HCT116 (cell line): ENCODE results near the gene IMPA2. TPM values are rescaled to one million over a fixed set of nuclear protein-coding genes. Genes with fewer than 3 reads are reported as not detected.

Source experiments
- ATAC-seq: fragments of 200-7000 bp; cut with Tn5 transposase; 2 replicates; pipeline ENCODE4 v1.9.1; 2020; ENCODE audit warnings: mild to moderate bottlenecking, moderate library complexity
- BruUV-seq: library from RNA; stranded (reverse); fragments of 400-500 nt; replicated peaks from 2 replicates; lab custom pipeline; 2021; lab: Mats Ljungman, UMichigan
- CTCF ChIA-PET: fragments of 300-600 bp; sonication (Branson Sonifier 250); formaldehyde crosslinking; loops from one replicate; lab custom pipeline; 2021; ENCODE audit warnings: antibody characterized with exemption; lab: Charles Lee
- POLR2A ChIA-PET: fragments of 300-600, 350-600 bp; sonication (Branson Sonifier 250); formaldehyde crosslinking; loops from one replicate; lab custom pipeline; 2021; ENCODE audit warnings: antibody characterized with exemption; lab: Charles Lee
- RAD21 ChIA-PET, 2 experiments: fragments of 300-600 bp; sonication (Branson Sonifier 250); formaldehyde crosslinking; loops; one replicate each; lab custom pipeline; 2023; ENCODE audit warnings: low total read pairs in 2 of 2; ENCODE audit not compliant: uncharacterized antibody in 2 of 2, unreplicated experiment in 2 of 2, low non-redundant PET in 1 of 2; lab: Charles Lee
- DNase-seq: peaks from one replicate; pipeline ENCODE4 v3.0.0-alpha.2; 2010; ENCODE audit warnings: low read depth, low spot score
- H2AFZ ChIP-seq: fragments of 200-600 bp; shearing (Covaris generic), sonication (generic); 2 replicates; pipeline ENCODE4 v1.6.1; 2017; ENCODE audit warnings: low read depth, mixed run types, mixed read lengths, antibody characterized with exemption, low read length; ENCODE audit not compliant: poor library complexity, severe bottlenecking
- H3K27ac ChIP-seq: 2 replicates; pipeline ENCODE4 v1.5.1; 2012; ENCODE audit warnings: low read depth, low read length
- H3K27me3 ChIP-seq: fragments of 200-600 bp; sonication (generic); 2 replicates; pipeline ENCODE4 v1.6.1; 2016; ENCODE audit warnings: mixed run types, low read length, mixed read lengths; ENCODE audit not compliant: insufficient read depth
- H3K36me3 ChIP-seq, 2 experiments: fragments of 200-500 bp in 1 of 2; fragments of 200-600 bp in 1 of 2; sonication (Bioruptor generic) in 1 of 2; sonication (generic) in 1 of 2; 2 replicates each; pipeline versions ENCODE4 v1.5.1 to v1.6.1; 2014 to 2016; ENCODE audit warnings: low read length in 2 of 2, inconsistent platforms in 1 of 2, mixed read lengths in 1 of 2, mixed run types in 1 of 2; ENCODE audit not compliant: insufficient read depth in 2 of 2, control insufficient read depth in 1 of 2
- H3K4me1 ChIP-seq, 2 experiments: fragments of 200-600 bp in 1 of 2; sonication (generic) in 1 of 2; 2 replicates each; pipeline versions ENCODE4 v1.5.1 to v1.6.1; 2012 to 2017; ENCODE audit warnings: low read length in 2 of 2, inconsistent platforms in 1 of 2, mild to moderate bottlenecking in 1 of 2, mixed read lengths in 1 of 2, mixed run types in 1 of 2, moderate library complexity in 1 of 2; ENCODE audit not compliant: insufficient read depth in 2 of 2, control insufficient read depth in 1 of 2
- H3K4me2 ChIP-seq: fragments of 200-600 bp; sonication (generic); 2 replicates; pipeline ENCODE4 v1.6.1; 2017; ENCODE audit warnings: mixed run types, low read length, mixed read lengths
- H3K4me3 ChIP-seq, 2 experiments: fragments of 200-600 bp in 1 of 2; sonication (generic) in 1 of 2; replicated peaks in 1 of 2; 2 replicates each; pipeline ENCODE4 v1.5.1; 2011 to 2016; ENCODE audit warnings: low read length in 2 of 2, control low read depth in 1 of 2, low read depth in 1 of 2, mild to moderate bottlenecking in 1 of 2, mixed read lengths in 1 of 2, mixed run types in 1 of 2
- H3K79me2 ChIP-seq: fragments of 200-600 bp; sonication (generic); 2 replicates; pipeline ENCODE4 v1.6.1; 2017; ENCODE audit warnings: mild to moderate bottlenecking, mixed run types, low read length, moderate library complexity, mixed read lengths; ENCODE audit not compliant: insufficient read depth
- H3K9ac ChIP-seq: fragments of 200-600 bp; sonication (generic); 2 replicates; pipeline ENCODE4 v1.6.1; 2016; ENCODE audit warnings: low read length, mixed read lengths
- H3K9me2 ChIP-seq: fragments of 200-600 bp; sonication (generic), shearing (Covaris generic); 2 replicates; pipeline ENCODE4 v1.6.1; 2017; ENCODE audit warnings: mixed run types, mild to moderate bottlenecking, moderate library complexity; ENCODE audit not compliant: insufficient read depth
- H3K9me3 ChIP-seq, 2 experiments: fragments of 200-500 bp in 1 of 2; fragments of 200-600 bp in 1 of 2; sonication (Bioruptor generic) in 1 of 2; sonication (generic) in 1 of 2; 2 replicates each; pipeline ENCODE4 v1.6.1; 2014 to 2017; ENCODE audit warnings: low read length in 2 of 2, mixed read lengths in 2 of 2, inconsistent platforms in 1 of 2, low read depth in 1 of 2, mild to moderate bottlenecking in 1 of 2, mixed run types in 1 of 2, moderate library complexity in 1 of 2; ENCODE audit not compliant: control insufficient read depth in 1 of 2, insufficient read depth in 1 of 2
- H4K20me1 ChIP-seq: fragments of 200-600 bp; sonication (generic), shearing (Covaris generic); 2 replicates; pipeline ENCODE4 v1.6.1; 2017; ENCODE audit warnings: mixed run types, mild to moderate bottlenecking, moderate library complexity; ENCODE audit not compliant: insufficient read depth
- RAD21 ChIP-seq: IDR thresholded peaks from 2 replicates; pipeline ENCODE4 v1.6.1; 2012; ENCODE audit warnings: low read depth, mild to moderate bottlenecking
- SIN3A ChIP-seq: IDR thresholded peaks from 2 replicates; pipeline ENCODE4 v1.6.1; 2012; ENCODE audit warnings: low read depth
- SP1 ChIP-seq: IDR thresholded peaks from 2 replicates; pipeline ENCODE4 v1.6.1; 2012; ENCODE audit warnings: low read depth
- TCF7L2 ChIP-seq: IDR thresholded peaks from 2 replicates; pipeline ENCODE4 v1.7.0; 2011; ENCODE audit warnings: borderline replicate concordance, inconsistent platforms; ENCODE audit not compliant: insufficient read depth, insufficient read length; ENCODE audit errors: extremely low read depth
- ZFX ChIP-seq: fragments of 450-650 bp; IDR thresholded peaks from 2 replicates; pipeline ENCODE4 v1.6.1; 2017
- intact Hi-C: fragments of 100-400 bp; cut with micrococcal nuclease; formaldehyde crosslinking; loops from 2 replicates; pipeline ENCODE4 v1.10.0; 2022
- total RNA-seq: library from RNA; stranded (reverse); gene quantifications from one replicate; pipeline ENCODE4 v1.2.1, GENCODE V29; 2021; ENCODE audit not compliant: unreplicated experiment
- TF ChIP-seq, protein P1 (sequence below): IDR thresholded peaks from 2 replicates; pipeline ENCODE4 v1.6.1; 2012; ENCODE audit warnings: low read depth
- TF ChIP-seq, protein P2 (sequence below), 3 experiments: fragments of 200-600 bp in 1 of 3; sonication (generic) in 1 of 3; IDR thresholded peaks in 2 of 3; conservative IDR thresholded peaks in 1 of 3; 2 replicates each; pipeline ENCODE4 v1.5.1; 2012 to 2017; ENCODE audit warnings: low read depth in 2 of 3, low read length in 2 of 3, antibody characterized with exemption in 1 of 3, borderline replicate concordance in 1 of 3, control low read depth in 1 of 3, mild to moderate bottlenecking in 1 of 3, mixed read lengths in 1 of 3, mixed run types in 1 of 3, moderate library complexity in 1 of 3; ENCODE audit not compliant: insufficient read depth in 1 of 3

IMPA2 gene
- total RNA-seq, 1 experiment from 2014 or later: 32.5 TPM

DNA sequence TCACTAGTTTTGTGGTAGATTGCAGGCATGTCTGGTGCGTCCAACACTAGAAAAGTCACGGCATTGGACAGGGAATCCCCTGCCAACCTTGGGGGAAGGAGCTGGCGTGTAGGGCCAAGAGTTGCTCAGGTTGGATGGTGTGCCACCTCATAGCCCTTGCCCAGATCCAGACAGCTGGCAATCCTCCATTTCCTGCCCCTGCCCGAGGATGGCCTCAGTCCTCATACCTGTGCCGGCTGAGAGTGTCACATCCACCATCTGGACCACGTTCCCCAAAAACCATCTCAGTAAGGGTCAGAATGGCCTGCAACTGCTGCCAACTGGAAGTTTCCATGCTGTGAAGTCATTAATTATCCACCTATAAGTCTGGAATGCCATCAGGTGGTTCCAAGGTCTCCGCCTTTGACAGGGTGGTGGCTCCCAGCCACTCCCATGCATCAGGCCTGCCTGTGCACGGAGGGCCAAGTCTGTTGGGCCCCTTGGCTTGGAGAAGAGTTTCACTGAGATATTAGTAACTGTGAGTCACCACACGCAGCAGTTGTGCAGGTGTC lies 55.0 kb downstream of the IMPA2 start:
- no peaks in the 10 kb centered on the region for H3K9me2 ChIP-seq
- intact Hi-C loops: loop anchor here (10.0 kb wide), 1 partner anchor 381 kb away; no protein-coding TSS in a partner anchor
- no peak overlapping the region for H3K4me2 ChIP-seq
- H2AFZ ChIP-seq: no peak overlapping the region
- H3K27me3 ChIP-seq: no peaks in the 10 kb centered on the region
- no peak overlapping the region for H3K27ac ChIP-seq
- DNase-seq (no peak), ATAC-seq (no peak)
- BruUV-seq: no TSS peak
- TF ChIP-seq, protein P1, sequence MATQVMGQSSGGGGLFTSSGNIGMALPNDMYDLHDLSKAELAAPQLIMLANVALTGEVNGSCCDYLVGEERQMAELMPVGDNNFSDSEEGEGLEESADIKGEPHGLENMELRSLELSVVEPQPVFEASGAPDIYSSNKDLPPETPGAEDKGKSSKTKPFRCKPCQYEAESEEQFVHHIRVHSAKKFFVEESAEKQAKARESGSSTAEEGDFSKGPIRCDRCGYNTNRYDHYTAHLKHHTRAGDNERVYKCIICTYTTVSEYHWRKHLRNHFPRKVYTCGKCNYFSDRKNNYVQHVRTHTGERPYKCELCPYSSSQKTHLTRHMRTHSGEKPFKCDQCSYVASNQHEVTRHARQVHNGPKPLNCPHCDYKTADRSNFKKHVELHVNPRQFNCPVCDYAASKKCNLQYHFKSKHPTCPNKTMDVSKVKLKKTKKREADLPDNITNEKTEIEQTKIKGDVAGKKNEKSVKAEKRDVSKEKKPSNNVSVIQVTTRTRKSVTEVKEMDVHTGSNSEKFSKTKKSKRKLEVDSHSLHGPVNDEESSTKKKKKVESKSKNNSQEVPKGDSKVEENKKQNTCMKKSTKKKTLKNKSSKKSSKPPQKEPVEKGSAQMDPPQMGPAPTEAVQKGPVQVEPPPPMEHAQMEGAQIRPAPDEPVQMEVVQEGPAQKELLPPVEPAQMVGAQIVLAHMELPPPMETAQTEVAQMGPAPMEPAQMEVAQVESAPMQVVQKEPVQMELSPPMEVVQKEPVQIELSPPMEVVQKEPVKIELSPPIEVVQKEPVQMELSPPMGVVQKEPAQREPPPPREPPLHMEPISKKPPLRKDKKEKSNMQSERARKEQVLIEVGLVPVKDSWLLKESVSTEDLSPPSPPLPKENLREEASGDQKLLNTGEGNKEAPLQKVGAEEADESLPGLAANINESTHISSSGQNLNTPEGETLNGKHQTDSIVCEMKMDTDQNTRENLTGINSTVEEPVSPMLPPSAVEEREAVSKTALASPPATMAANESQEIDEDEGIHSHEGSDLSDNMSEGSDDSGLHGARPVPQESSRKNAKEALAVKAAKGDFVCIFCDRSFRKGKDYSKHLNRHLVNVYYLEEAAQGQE: no peak
- TF ChIP-seq SIN3A (no peak), SP1 (no peak), ZFX (no peak), TCF7L2 (no peak), RAD21 (no peak)
- TF ChIP-seq, protein P2, sequence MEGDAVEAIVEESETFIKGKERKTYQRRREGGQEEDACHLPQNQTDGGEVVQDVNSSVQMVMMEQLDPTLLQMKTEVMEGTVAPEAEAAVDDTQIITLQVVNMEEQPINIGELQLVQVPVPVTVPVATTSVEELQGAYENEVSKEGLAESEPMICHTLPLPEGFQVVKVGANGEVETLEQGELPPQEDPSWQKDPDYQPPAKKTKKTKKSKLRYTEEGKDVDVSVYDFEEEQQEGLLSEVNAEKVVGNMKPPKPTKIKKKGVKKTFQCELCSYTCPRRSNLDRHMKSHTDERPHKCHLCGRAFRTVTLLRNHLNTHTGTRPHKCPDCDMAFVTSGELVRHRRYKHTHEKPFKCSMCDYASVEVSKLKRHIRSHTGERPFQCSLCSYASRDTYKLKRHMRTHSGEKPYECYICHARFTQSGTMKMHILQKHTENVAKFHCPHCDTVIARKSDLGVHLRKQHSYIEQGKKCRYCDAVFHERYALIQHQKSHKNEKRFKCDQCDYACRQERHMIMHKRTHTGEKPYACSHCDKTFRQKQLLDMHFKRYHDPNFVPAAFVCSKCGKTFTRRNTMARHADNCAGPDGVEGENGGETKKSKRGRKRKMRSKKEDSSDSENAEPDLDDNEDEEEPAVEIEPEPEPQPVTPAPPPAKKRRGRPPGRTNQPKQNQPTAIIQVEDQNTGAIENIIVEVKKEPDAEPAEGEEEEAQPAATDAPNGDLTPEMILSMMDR (IDR thresholded peaks at IDR 0.05 in 2 of 3, conservative IDR thresholded peaks at IDR 0.05 in 1 of 3; ENCODE audit: borderline replicate concordance in 1 of 3, insufficient read depth in 1 of 3, low read depth in 2 of 3, low read length in 2 of 3): no peak
- H3K4me3 ChIP-seq: no peak overlapping the region
- POLR2A ChIA-PET: no interaction called here
- CTCF ChIA-PET: interaction anchor here (1.7 kb wide), 1 partner anchor 381 kb away, joined by 3 read pairs; no protein-coding TSS in a partner anchor
- H3K9me3 ChIP-seq: no peaks in the 10 kb centered on the region
- H3K9ac ChIP-seq: no peak overlapping the region
- H4K20me1 ChIP-seq: no peaks in the 10 kb centered on the region
- H3K79me2 ChIP-seq: no peaks in the 10 kb centered on the region
- peaks cover 0 to 10% of the 10 kb centered on the region in 2 experiments; a peak in 2 of 4 replicates for H3K4me1 ChIP-seq
- RAD21 ChIA-PET: no interaction called here
- H3K36me3 ChIP-seq: no peaks in the 10 kb centered on the region
